ENCODE data around the gene CD109. TPM values are rescaled to one million over a fixed set of nuclear protein-coding genes. Genes with fewer than 3 reads are reported as not detected.

The CD109 gene
- total RNA-seq, 4 donors from 2014 or later = 1.3 to 3.8 (median 2.8) TPM

GRCh38 chr6:73782911-73783310 is 86.9 kb downstream of the CD109 start:
- intact Hi-C loops (cut with DNase I; ENCODE audit: low total_unique reads) (no loop called here), in situ Hi-C loops (cut with MboI; ENCODE audit: low sequenced_read_pairs in 4 of 4) (no loop called here)
- Histone ChIP-seq H3K27me3 (no peaks in the 10 kb centered on the region), H3K27ac (no peak overlapping the region), H3K36me3 (no peaks in the 10 kb centered on the region), H3K4me3 (no peak overlapping the region), H3K4me1 (no peaks in the 10 kb centered on the region), H3K9me3 (no peaks in the 10 kb centered on the region)
- DNase-seq = no peak
- TF ChIP-seq POLR2A (IDR thresholded peaks at IDR 0.05) = no peak
- TF ChIP-seq, protein P1, sequence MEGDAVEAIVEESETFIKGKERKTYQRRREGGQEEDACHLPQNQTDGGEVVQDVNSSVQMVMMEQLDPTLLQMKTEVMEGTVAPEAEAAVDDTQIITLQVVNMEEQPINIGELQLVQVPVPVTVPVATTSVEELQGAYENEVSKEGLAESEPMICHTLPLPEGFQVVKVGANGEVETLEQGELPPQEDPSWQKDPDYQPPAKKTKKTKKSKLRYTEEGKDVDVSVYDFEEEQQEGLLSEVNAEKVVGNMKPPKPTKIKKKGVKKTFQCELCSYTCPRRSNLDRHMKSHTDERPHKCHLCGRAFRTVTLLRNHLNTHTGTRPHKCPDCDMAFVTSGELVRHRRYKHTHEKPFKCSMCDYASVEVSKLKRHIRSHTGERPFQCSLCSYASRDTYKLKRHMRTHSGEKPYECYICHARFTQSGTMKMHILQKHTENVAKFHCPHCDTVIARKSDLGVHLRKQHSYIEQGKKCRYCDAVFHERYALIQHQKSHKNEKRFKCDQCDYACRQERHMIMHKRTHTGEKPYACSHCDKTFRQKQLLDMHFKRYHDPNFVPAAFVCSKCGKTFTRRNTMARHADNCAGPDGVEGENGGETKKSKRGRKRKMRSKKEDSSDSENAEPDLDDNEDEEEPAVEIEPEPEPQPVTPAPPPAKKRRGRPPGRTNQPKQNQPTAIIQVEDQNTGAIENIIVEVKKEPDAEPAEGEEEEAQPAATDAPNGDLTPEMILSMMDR (IDR thresholded peaks at IDR 0.05 in 4 of 5, conservative IDR thresholded peaks at IDR 0.05 in 1 of 5) = no peak
- no peak for ATAC-seq

GRCh38 chr6:73784726-73785505 is 88.9 kb downstream of the CD109 start:
- intact Hi-C loops (cut with DNase I; ENCODE audit: low total_unique reads) = no loop called here
- Histone ChIP-seq H3K4me1 (no peaks in the 10 kb centered on the region), H3K9me3 (no peaks in the 10 kb centered on the region), H3K36me3 (no peaks in the 10 kb centered on the region), H3K27ac (no peak overlapping the region), H3K4me3 (no peak overlapping the region), H3K27me3 (no peaks in the 10 kb centered on the region)
- ATAC-seq (no peak), DNase-seq (no peak)
- in situ Hi-C loops (cut with MboI; ENCODE audit: low sequenced_read_pairs in 4 of 4) = no loop called here
- TF ChIP-seq POLR2A (IDR thresholded peaks at IDR 0.05) = no peak
- TF ChIP-seq, protein P1 (IDR thresholded peaks at IDR 0.05 in 4 of 5, conservative IDR thresholded peaks at IDR 0.05 in 1 of 5) = no peak

GRCh38 chr6:73790574-73790973 is 94.6 kb downstream of the CD109 start:
- no peaks in the 10 kb centered on the region for H3K4me1 ChIP-seq
- no peak overlapping the region for H3K27ac ChIP-seq
- H3K36me3 ChIP-seq = no peaks in the 10 kb centered on the region
- no peak for ATAC-seq
- TF ChIP-seq, protein P1 (IDR thresholded peaks at IDR 0.05 in 4 of 5, conservative IDR thresholded peaks at IDR 0.05 in 1 of 5) = no peak
- no peak for TF ChIP-seq POLR2A (IDR thresholded peaks at IDR 0.05)
- no peak for DNase-seq
- in situ Hi-C loops (cut with MboI; ENCODE audit: low sequenced_read_pairs in 4 of 4) = no loop called here
- H3K9me3 ChIP-seq = no peaks in the 10 kb centered on the region
- no peaks in the 10 kb centered on the region for H3K27me3 ChIP-seq
- intact Hi-C loops (cut with DNase I; ENCODE audit: low total_unique reads) = no loop called here
- no peak overlapping the region for H3K4me3 ChIP-seq

- Histone ChIP-seq H3K4me3 (no peak overlapping the region), H3K4me1 (no peaks in the 10 kb centered on the region), H3K9me3 (no peaks in the 10 kb centered on the region), H3K36me3 (no peaks in the 10 kb centered on the region), H3K27ac (no peak overlapping the region), H3K27me3 (no peaks in the 10 kb centered on the region)
- intact Hi-C loops (cut with DNase I; ENCODE audit: low total_unique reads) (no loop called here), in situ Hi-C loops (cut with MboI; ENCODE audit: low sequenced_read_pairs in 4 of 4) (no loop called here)
- TF ChIP-seq POLR2A (IDR thresholded peaks at IDR 0.05) = no peak
- TF ChIP-seq, protein P1 (IDR thresholded peaks at IDR 0.05 in 4 of 5, conservative IDR thresholded peaks at IDR 0.05 in 1 of 5) = no peak
- DNase-seq (no peak), ATAC-seq (no peak)
Measured at GRCh38 chr6:73791336-73791735, 95.3 kb downstream of the CD109 start.

Data from gastrocnemius medialis (tissue), 4 donors.